ENCODE measurements around the gene DMRTB1. TPM values are rescaled to one million over a fixed set of nuclear protein-coding genes. Genes with fewer than 3 reads are reported as not detected.

Gene DMRTB1
- total RNA-seq, 1 donor from 2014 or later = not detected

- Mint-ChIP-seq H3K27ac (ENCODE audit: unreplicated experiment) (no peak overlapping the region), H3K9me3 (ENCODE audit: unreplicated experiment) (no peaks in the 10 kb centered on the region), H3K27me3 (ENCODE audit: unreplicated experiment) (peaks cover 5% of the 10 kb centered on the region), H3K4me1 (ENCODE audit: unreplicated experiment) (no peaks in the 10 kb centered on the region), H3K4me3 (ENCODE audit: unreplicated experiment) (no peak overlapping the region), H3K36me3 (ENCODE audit: low read depth, unreplicated experiment) (no peaks in the 10 kb centered on the region)
- no peak for DNase-seq (ENCODE audit: low spot score)
- TF ChIP-seq CTCF (IDR thresholded peaks at IDR 0.05; ENCODE audit: unreplicated experiment) = no peak
Measured at GRCh38 chr1:53484705-53485477, 25.7 kb downstream of the DMRTB1 start.

GRCh38 chr1:53485478-53486394, 26.5 kb downstream of the DMRTB1 start:
- no peaks in the 10 kb centered on the region for H3K4me1 Mint-ChIP-seq (ENCODE audit: unreplicated experiment)
- H3K27me3 Mint-ChIP-seq (ENCODE audit: unreplicated experiment) = peaks cover 5% of the 10 kb centered on the region
- no peak overlapping the region for H3K4me3 Mint-ChIP-seq (ENCODE audit: unreplicated experiment)
- no peaks in the 10 kb centered on the region for H3K36me3 Mint-ChIP-seq (ENCODE audit: low read depth, unreplicated experiment)
- H3K9me3 Mint-ChIP-seq (ENCODE audit: unreplicated experiment) = no peaks in the 10 kb centered on the region
- no peak overlapping the region for H3K27ac Mint-ChIP-seq (ENCODE audit: unreplicated experiment)
- TF ChIP-seq CTCF (IDR thresholded peaks at IDR 0.05; ENCODE audit: unreplicated experiment) = peak; percentile 74
- DNase-seq (ENCODE audit: low spot score) = peak; percentile 89

- H3K4me3 Mint-ChIP-seq (ENCODE audit: unreplicated experiment) = no peak overlapping the region
- no peak for DNase-seq (ENCODE audit: low spot score)
- peaks cover 5% of the 10 kb centered on the region for H3K27me3 Mint-ChIP-seq (ENCODE audit: unreplicated experiment)
- no peak for TF ChIP-seq CTCF (IDR thresholded peaks at IDR 0.05; ENCODE audit: unreplicated experiment)
- no peaks in the 10 kb centered on the region for H3K36me3 Mint-ChIP-seq (ENCODE audit: low read depth, unreplicated experiment)
- H3K9me3 Mint-ChIP-seq (ENCODE audit: unreplicated experiment) = no peaks in the 10 kb centered on the region
- no peaks in the 10 kb centered on the region for H3K4me1 Mint-ChIP-seq (ENCODE audit: unreplicated experiment)
- no peak overlapping the region for H3K27ac Mint-ChIP-seq (ENCODE audit: unreplicated experiment)
Measured at GRCh38 chr1:53486395-53487026, 27.3 kb downstream of the DMRTB1 start.

GRCh38 chr1:53490351-53490750, 31.2 kb downstream of the DMRTB1 start:
- Mint-ChIP-seq H3K4me3 (ENCODE audit: unreplicated experiment) (no peak overlapping the region), H3K27ac (ENCODE audit: unreplicated experiment) (no peak overlapping the region), H3K27me3 (ENCODE audit: unreplicated experiment) (peaks cover 2% of the 10 kb centered on the region), H3K36me3 (ENCODE audit: low read depth, unreplicated experiment) (no peaks in the 10 kb centered on the region), H3K4me1 (ENCODE audit: unreplicated experiment) (no peaks in the 10 kb centered on the region), H3K9me3 (ENCODE audit: unreplicated experiment) (no peaks in the 10 kb centered on the region)
- DNase-seq (ENCODE audit: low spot score) = no peak
- no peak for TF ChIP-seq CTCF (IDR thresholded peaks at IDR 0.05; ENCODE audit: unreplicated experiment)
